Breast epithelium (tissue), 3 donors: ENCODE results near the gene MYO15A.

ENCODE experiments used
- POLR2A ChIP-seq: fragments of 450-650 bp; IDR thresholded peaks from one replicate; pipeline ENCODE4 v1.6.1; 2016; ENCODE audit warnings: antibody characterized with exemption, mild to moderate bottlenecking, moderate library complexity
- TF ChIP-seq, protein P1 (sequence below), 3 donors: fragments of 450-650 bp; IDR thresholded peaks; one replicate each; pipeline ENCODE4 v1.5.1; 2016 to 2017; ENCODE audit warnings: antibody characterized with exemption in 3 of 3, mild to moderate bottlenecking in 3 of 3, moderate library complexity in 3 of 3

DNA sequence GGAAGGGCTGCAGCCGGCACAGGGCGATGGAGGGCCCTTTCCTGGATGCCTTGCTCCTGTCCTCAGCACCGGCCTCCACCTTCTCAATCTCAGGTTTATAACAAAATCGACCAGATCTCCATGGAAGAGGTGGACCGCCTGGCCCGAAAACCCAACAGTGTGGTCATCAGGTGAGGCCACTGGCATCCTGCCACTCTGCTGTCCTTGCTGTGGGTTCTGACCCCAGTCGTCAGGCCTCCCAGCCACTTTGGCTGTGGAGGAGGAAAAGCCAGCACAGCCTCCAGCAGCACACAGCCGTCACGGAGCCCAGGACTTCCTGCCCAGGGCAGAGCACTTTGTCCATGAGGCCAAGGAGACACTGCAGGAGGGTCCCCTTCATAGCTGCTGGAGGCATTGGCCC, 6.7 kb upstream of the MYO15A start:
- TF ChIP-seq, protein P1, sequence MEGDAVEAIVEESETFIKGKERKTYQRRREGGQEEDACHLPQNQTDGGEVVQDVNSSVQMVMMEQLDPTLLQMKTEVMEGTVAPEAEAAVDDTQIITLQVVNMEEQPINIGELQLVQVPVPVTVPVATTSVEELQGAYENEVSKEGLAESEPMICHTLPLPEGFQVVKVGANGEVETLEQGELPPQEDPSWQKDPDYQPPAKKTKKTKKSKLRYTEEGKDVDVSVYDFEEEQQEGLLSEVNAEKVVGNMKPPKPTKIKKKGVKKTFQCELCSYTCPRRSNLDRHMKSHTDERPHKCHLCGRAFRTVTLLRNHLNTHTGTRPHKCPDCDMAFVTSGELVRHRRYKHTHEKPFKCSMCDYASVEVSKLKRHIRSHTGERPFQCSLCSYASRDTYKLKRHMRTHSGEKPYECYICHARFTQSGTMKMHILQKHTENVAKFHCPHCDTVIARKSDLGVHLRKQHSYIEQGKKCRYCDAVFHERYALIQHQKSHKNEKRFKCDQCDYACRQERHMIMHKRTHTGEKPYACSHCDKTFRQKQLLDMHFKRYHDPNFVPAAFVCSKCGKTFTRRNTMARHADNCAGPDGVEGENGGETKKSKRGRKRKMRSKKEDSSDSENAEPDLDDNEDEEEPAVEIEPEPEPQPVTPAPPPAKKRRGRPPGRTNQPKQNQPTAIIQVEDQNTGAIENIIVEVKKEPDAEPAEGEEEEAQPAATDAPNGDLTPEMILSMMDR (IDR thresholded peaks at IDR 0.05) = no peak
- TF ChIP-seq POLR2A = no peak
